ENCODE data around the gene GRID1.
"Not testable (repeated sequence)": the region's sequence is repeated elsewhere in the genome, so short reads cannot be mapped to it uniquely, and the experiment has no call there.

The GRID1 gene

GRCh38 chr10:85961479-85962067, 405.0 kb downstream of the GRID1 start:
- no peak for DNase-seq (ENCODE audit: low read depth in 4 of 4, low spot score in 1 of 4)

GRCh38 chr10:85961073-85961472, 405.5 kb downstream of the GRID1 start:
- no peak for DNase-seq (ENCODE audit: low read depth in 4 of 4, low spot score in 1 of 4)

GRCh38 chr10:85959239-85959638, 407.4 kb downstream of the GRID1 start:
- DNase-seq (ENCODE audit: low read depth in 4 of 4, low spot score in 1 of 4) = no peak

- DNase-seq (ENCODE audit: low read depth in 4 of 4, low spot score in 1 of 4) = no peak
Measured at GRCh38 chr10:85950921-85951320, 415.7 kb downstream of the GRID1 start.

- no peak for DNase-seq (ENCODE audit: low read depth in 4 of 4, low spot score in 1 of 4)
Measured at GRCh38 chr10:85946713-85947326, 419.8 kb downstream of the GRID1 start.

GRCh38 chr10:85936161-85936560, 430.4 kb downstream of the GRID1 start:
- no peak for DNase-seq (ENCODE audit: low read depth in 4 of 4, low spot score in 1 of 4)

- no peak for DNase-seq (ENCODE audit: low read depth in 4 of 4, low spot score in 1 of 4)
Measured at GRCh38 chr10:85934586-85934985, 432.0 kb downstream of the GRID1 start.

- not testable (repeated sequence) for DNase-seq (ENCODE audit: low read depth in 4 of 4, low spot score in 1 of 4)
Measured at GRCh38 chr10:85929993-85930392, 436.6 kb downstream of the GRID1 start.

GRCh38 chr10:85927952-85928665, 438.5 kb downstream of the GRID1 start:
- DNase-seq (ENCODE audit: low read depth in 4 of 4, low spot score in 1 of 4) = no peak

GRCh38 chr10:85926986-85927385, 439.6 kb downstream of the GRID1 start:
- no peak for DNase-seq (ENCODE audit: low read depth in 4 of 4, low spot score in 1 of 4)

GRCh38 chr10:85926136-85926535, 440.5 kb downstream of the GRID1 start:
- DNase-seq (ENCODE audit: low read depth in 4 of 4, low spot score in 1 of 4) = no peak

- no peak for DNase-seq (ENCODE audit: low read depth in 4 of 4, low spot score in 1 of 4)
Measured at GRCh38 chr10:85925201-85925750, 441.3 kb downstream of the GRID1 start.

- no peak for DNase-seq (ENCODE audit: low read depth in 4 of 4, low spot score in 1 of 4)
Measured at GRCh38 chr10:85924382-85925102, 442.1 kb downstream of the GRID1 start.

GRCh38 chr10:85922356-85923129, 444.1 kb downstream of the GRID1 start:
- no peak for DNase-seq (ENCODE audit: low read depth in 4 of 4, low spot score in 1 of 4)

GRCh38 chr10:85921789-85922188, 444.8 kb downstream of the GRID1 start:
- no peak for DNase-seq (ENCODE audit: low read depth in 4 of 4, low spot score in 1 of 4)

- DNase-seq (ENCODE audit: low read depth in 4 of 4, low spot score in 1 of 4) = no peak
Measured at GRCh38 chr10:85920311-85920710, 446.3 kb downstream of the GRID1 start.

GRCh38 chr10:85919491-85920021, 447.0 kb downstream of the GRID1 start:
- no peak for DNase-seq (ENCODE audit: low read depth in 4 of 4, low spot score in 1 of 4)

GRCh38 chr10:85918371-85918770, 448.2 kb downstream of the GRID1 start:
- no peak for DNase-seq (ENCODE audit: low read depth in 4 of 4, low spot score in 1 of 4)

GRCh38 chr10:85917601-85918000, 449.0 kb downstream of the GRID1 start:
- no peak for DNase-seq (ENCODE audit: low read depth in 4 of 4, low spot score in 1 of 4)

GRCh38 chr10:85916994-85917573, 449.5 kb downstream of the GRID1 start:
- DNase-seq (ENCODE audit: low read depth in 4 of 4, low spot score in 1 of 4) = no peak

Measured in stimulated activated CD4-positive, alpha-beta T cell treated with anti-CD3 and anti-CD28 coated beads, Interleukin-1b, Interleukin-23, amount 100 ng/mL, for 24 hours (primary cell).